ENCODE measurements around the gene HYOU1. TPM values are rescaled to one million over a fixed set of nuclear protein-coding genes. Genes with fewer than 3 reads are reported as not detected.
A peak's percentile ranks its signal among the peaks of the same experiment; 100 is the strongest.
"Not testable (repeated sequence)": the region's sequence is repeated elsewhere in the genome, so short reads cannot be mapped to it uniquely, and the experiment has no call there.

The HYOU1 gene
- total RNA-seq, 1 experiment from 2014 or later = 106 TPM

DNA sequence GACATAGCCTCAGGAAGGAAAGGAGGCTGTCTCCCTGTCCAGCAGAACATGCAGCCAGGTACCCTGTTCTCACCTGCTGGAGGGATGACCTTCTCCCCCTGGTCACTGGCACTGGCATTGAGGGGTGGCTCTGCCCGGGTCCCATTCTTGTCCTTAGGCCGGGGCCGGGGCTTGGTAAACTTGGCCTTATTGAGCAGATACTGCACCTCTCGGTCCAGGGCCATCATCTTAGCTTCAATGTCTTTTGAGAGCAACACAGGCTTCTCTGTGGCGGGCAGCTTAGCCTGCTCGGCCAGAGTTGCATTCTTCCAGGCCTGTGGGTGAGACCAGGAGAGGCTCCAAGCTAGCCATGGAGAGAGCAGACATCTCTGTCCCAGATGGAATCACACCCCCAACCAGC, 10.5 kb downstream of the HYOU1 start:
- no peak for DNase-seq (ENCODE audit: low read depth)

DNA sequence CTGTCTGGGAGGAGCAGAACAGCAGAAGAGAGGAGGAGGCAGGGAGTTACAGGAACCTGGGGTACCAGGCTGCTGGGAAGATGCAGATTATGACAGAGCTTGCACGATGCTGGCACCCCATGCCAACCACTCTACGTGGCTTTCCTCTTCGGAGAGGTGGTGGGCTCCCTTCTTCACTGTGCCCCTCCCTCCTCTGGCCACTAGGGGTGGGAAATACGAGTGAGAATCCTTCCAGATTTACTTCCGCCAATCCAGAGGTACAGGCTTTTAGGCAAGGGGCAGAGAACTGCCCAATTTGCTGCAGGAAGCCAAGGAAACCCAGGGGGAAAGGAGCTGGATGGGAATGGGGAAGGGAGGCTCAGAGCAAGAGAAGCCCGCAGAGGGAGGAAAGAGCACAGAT, 12.3 kb downstream of the HYOU1 start:
- DNase-seq (ENCODE audit: low read depth) = no peak

DNA sequence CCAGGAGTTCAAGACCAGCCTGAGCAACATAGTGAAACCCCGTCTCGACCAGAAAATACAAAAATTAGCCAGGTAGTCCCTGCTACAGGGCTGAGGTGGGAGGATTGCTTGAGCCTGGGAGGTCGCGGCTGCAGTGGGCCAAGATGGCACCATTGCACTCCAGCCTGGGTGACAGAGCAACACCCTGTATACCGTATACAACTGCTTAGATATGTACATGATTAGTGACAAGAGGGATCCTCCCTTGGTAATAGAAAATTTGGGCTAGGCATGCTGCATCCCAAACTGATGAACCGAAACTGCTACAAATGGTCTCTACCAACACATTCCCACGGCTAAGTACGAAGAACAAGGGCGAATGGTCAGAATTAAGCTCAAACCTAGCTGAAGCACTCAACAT, 14.1 kb downstream of the HYOU1 start:
- no peak for DNase-seq (ENCODE audit: low read depth)

DNA sequence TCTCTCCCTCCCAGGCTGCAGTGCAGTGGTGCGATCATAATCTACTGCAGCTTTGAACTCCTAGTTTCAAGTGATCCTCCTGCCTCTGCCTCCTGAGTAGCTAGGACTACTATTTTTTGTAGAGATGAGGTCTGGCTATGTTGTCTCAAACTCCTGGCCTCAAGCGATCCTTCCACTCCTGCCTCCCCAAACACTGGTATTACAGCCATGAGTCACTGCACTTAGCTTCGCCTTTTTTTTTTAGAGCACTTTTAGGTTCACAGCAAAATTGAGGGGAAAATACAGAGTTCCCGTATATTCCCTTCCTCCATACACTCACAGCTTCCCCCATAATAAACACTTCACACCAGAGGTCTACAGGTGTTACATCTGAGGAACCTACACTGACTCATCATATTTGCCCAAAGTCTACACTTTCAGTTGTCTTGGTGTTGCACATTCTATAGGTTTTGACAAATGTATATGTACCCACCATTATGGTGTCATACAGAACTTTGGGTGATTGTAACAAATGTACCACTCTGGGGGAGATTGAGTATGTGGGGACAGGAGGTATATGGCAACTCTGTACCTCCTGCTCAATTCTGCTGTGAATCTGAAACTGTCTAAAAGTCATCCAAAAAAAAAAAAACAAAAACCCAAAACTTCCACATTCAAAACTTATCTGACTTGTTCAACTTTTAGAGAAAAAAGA, 15.0 kb downstream of the HYOU1 start:
- peak; percentile 43 for DNase-seq (ENCODE audit: low read depth)

DNA sequence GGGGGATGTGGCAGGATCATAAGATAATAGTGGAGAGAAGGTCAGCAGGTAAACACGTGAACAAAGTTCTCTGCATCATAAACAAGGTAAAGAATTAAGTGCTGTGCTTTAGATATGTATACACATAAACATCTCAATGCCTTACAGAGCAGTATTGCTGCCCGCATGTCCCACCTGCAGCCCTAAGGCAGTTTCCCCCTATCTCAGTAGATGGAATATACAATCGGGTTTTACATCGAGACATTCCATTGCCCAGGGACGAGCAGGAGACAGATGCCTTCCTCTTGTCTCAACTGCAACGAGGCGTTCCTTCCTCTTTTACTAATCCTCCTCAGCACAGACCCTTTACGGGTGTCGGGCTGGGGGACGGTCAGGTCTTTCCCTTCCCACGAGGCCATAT, 17.5 kb downstream of the HYOU1 start:
- DNase-seq (ENCODE audit: low read depth) = not testable (repeated sequence)

DNA sequence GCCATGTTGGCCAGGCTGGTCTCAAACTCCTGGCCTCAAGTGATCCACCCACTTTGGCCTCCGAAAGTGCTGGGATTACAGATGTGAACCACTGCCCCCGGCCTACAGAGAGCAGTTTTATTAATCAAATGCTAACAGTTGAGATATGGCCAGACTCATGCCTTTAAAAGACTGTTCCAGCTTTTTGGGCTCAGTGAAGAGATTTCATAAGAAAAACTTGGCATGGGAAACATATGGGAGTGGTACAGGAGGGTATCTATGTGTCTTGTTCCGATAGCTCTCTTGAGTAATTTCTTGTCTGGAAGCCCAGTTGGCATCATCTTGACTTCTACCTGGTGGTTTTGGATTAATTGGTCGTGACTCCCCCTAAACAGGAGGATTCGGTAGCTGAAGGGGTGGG, 18.1 kb downstream of the HYOU1 start:
- DNase-seq (ENCODE audit: low read depth) = no peak

DNA sequence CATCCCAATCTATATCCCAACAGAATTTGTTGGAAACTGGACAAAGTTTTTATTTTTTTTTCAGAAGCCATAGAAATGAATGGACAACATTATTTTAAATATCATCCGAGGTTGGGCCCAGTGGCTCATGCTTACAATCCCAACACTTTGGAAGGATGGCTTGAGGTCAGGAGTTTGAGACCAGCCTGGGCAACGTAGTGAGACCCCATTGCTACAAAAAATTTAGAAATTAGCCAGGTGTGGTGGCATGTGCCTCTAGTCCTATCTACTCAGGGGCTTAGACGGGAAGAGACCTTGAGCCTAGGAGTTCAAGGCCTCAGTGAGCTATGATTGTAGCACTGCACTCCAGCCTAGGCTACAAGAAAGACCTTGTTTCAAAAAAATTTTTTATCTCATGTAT, 22.2 kb downstream of the HYOU1 start:
- DNase-seq (ENCODE audit: low read depth) = no peak

DNA sequence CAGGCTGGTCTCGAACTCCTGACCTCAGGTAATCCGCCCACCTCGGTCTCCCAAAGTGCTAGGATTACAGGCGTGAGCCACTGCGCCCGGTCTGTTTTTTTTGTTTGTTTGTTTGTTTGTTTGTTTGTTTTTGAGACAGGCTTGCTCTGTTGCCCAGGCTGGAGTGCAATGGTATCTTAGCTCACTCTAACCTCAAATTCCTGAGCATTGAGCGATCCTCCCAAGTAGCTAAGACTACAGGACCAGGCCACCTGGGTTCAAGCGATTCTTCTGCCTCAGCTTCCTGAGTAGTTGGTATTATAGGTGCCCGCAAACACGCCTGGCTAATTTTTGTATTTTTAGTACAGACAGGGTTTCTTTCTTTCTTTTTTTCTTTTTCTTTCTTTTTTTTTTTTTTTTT, 23.6 kb downstream of the HYOU1 start:
- DNase-seq (ENCODE audit: low read depth) = not testable (repeated sequence)

DNA sequence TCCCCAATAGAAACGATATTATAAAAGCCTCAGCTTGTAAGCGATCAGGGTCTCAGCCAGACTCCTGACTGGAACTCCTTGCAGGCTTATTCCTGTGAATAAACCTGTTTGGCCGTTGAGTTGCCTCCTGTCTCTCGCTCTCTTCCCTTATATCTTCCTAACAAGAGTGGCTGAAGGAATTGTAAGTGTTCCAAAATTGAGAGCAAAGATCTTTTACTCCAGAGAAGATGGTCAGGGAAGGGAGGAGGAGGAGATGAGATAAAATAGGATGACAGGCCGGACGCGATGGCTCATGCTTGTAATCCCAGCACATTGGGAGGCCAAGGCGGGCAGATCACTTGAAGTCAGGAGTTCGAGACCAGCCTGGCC, 25.1 kb downstream of the HYOU1 start:
- DNase-seq (ENCODE audit: low read depth) = no peak

DNA sequence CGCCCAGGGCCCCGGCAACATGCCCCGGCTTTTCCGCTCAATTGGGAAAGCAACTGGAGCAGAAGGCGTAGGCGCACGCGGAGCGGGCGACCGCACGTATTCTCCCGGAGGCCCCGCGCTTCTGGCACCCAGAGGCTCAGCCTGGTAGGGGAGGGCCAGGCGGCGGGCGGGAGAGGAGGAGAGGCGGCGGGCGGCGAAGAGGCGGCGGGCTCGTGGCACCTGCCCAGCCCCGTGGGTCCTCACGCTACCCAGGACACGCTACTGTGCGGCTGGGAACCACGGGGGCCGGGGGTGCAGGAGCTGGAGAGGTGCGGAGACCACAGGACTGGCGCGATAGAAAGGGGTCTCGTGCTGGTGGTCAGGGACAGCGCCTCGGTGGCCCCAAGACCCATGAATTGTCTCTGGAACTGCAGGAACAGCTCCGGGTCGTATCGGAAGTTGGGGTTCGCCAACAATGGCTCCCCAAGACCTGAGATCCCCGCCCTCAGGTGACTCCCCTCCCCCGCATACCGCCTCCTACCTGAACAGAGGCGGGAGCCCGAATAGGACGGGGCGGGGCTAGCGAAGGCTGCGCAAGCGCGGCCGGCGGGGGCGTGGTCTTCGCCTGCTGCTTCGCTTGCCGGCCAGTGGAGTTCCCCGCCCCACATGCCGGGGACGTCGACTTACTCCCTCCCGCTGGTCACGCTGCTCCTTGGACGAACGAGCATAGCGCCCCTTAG, 26.5 kb downstream of the HYOU1 start, which contains the start of gene SLC37A4:
TSS of gene SLC37A4 (minus strand) at position 549 of the 719 bp plus-strand sequence.
- DNase-seq (ENCODE audit: low read depth) = peak; percentile 95

DNA sequence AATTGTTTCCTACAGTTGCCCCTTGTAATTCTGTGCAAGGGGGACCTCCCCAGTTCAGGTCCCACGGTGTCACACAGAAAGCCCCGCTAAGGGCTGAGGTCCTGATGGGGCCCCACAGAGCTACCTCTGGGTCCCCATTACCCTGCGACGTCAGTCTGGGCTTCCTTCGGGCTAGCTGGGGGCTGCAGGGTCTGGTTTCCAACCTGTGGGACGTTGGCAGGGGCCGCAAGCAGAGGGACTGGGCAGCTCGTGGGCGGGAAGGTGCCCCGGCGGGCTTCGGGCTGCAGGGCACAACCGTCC, 27.0 kb downstream of the HYOU1 start:
- DNase-seq (ENCODE audit: low read depth) = no peak

DNA sequence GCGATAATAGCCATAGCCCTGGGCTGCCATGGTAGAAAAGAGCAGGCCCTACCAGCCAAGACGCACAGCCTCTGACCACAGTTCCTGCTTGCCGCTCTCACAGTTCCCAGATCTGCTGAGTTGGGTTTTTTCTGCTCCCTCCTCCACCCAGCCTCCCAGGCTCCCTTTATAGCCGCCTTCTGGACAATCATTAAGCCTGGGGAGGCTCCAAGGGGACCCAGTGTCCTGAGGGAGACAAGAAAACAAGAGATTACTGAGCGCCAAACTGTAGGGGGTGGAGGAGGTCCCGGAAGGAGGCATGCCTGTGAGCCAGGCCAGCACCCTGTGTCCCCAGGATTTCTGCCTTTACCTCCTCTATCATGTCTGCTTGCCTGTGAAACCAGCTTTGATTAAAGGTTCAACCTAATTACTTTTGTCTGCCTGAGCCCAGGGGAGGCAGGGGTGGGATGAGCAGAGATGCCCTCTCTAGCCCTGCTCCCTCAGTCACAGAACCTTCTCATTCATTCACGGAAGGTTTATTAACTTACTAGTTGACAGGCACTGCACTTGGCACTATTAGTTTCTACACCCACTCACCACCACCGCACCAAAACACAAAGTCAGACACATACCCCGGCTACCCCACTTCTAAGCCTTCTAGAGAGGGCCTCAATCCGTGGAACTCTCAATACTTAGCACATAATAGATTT, 27.5 kb downstream of the HYOU1 start:
- peak; percentile 8 for DNase-seq (ENCODE audit: low read depth)

DNA sequence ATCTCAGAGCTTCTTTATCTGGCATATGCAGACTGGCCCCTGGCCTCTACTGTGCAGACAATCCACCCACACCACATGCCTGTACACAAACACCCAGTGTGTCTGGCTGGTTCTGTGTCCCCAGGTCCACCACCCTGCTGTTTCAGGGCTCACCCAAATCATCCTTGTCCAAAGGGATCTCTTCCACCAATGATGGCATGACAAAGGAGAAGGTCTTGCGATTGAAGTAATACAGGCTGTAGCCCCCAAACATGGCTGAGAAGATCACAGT, 28.0 kb downstream of the HYOU1 start:
- DNase-seq (ENCODE audit: low read depth) = no peak

DNA sequence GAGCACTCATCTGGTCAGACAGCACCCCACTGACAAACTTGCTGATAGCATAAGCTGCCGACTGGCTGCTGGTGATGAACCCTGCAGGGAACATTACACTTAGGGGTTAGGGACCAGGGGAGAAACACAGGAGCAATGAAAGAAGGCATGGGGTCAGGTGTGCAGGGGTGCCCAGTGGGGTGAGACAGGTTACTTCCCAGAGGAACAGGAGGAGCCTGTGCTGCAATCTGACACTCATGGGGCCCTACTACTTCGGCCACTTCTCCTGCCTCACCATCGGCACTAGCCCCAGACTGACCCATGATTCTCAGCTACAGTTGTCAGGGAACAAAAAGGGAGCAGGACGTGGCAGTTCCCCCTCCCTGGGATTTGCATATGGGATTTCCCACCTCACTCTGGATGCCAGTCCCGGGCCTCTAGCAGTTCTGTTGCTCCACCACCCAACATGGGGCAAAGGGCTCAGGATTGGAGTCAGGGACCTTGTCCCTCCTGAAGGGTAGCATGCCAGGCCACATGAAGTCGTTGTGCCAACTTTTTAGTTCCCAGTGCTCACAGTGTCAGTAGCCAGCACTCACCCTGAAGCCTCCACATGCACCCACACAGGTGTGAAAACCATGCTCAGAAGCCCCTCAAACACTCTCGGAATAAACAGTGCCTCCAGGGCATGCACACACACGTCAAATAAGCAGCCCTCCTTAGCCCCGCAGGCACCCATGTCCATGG, 28.5 kb downstream of the HYOU1 start:
- no peak for DNase-seq (ENCODE audit: low read depth)

DNA sequence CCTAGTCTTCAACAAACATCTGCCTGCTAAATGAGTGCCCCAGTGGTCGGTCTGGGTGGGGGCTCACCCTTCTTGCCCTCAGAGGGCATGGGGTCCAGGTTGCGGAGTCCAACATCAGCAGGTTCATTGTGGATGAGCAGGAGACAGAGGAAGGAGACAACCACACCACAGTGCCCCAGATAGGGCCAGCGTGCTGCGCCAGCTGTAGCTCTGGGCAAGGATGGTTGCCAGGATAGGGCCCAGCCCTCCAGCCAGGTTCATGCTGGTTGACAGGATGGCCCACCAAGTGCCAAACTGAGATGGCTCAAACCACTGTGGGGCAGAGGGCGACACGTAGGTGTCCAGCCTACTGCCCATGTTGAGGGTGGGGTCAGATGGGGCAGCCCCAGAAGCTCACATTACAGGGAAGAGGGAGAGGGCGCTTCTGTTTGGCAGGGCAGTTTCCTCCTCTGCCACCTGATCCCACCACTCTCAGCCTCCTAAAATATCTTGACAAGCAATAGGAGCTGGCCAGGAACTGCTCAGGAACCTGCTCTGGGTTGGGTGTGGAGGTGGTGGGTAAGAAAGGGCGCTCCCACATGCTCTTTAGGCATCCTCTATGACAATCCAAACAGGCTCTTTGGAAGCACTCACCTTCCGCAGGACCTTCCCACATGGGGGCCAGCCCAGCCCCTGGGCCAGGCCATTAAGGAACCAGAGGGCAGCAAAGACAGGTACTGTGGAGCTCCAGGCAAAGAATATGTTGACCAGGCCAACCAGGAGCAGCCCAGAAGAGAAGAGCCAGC, 29.3 kb downstream of the HYOU1 start:
- DNase-seq (ENCODE audit: low read depth) = no peak

DNA sequence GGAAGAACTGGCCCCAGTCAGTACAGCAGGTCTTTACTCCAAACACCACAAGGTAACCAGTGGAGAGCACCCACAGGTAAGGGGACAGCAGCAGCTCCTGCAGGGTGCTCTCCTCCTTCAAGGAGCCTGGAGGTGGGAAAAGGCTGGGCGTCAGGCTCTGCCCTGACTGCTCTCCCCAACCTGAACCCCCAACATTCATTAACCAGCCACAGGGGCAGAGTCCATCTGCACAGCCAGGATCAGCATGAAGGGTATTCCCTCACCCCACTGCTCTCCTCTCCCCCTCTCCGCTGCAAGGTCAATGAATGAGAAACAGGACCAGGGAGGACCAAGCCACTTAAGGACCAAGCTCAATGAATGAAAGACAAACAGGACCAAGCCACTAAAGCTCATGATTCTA, 30.0 kb downstream of the HYOU1 start:
- no peak for DNase-seq (ENCODE audit: low read depth)

DNA sequence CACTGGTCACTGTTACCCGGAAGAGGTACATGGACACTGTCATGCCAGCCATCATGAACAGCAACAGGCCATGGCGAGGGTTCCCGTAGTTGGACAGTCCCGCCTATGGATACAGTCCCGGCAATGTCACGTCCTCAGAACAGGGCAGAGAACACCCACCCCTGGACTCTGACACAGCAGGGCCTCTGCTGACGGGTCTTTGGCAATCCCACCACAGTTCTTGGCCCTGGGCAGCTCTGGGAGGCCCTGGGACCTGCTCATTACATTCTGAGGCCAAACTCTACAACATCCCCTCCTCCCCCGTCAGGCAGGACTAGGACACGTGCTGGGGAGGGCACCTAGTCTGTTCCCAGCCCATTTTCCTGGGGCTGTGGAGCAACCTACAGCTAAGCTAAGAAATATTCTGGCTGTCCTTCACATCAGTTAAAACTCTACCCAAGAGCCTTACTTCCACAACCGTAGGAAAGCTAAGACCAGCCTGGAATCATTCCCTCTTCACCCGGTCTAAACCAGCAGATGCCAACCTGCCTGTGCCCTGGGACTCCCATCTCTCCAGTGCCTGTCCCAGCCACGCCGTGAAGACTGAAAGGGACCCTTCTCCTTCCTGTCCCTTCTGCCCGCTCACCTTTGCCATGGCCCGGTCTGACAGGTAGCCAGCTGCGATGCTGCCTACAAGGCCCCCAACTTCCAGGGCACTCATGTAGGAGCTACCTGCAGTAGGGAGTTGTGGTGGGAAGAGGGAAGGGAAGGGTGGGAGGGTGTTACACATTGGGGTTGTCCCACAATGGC, 30.8 kb downstream of the HYOU1 start:
- DNase-seq (ENCODE audit: low read depth) = no peak

DNA sequence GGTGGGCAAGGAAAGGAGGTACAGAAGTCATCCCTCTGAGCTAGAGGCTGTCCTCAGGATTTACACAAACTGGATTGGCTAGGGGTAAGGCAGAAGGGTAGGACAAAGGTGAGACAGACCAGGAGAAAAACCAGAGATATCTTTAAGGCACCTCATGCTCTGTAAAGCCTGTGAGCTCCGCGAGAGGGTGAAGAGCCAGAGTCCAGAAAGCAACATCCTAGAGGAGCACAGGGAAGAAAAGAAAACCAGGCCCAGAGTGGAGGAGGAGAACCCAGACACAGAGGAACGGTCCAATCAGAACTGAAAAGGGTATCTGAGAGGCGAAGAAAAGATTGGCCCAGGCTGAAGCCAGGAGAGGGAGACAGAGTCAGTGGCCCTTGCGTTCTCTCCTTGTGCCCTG, 31.5 kb downstream of the HYOU1 start:
- DNase-seq (ENCODE audit: low read depth) = no peak

DNA sequence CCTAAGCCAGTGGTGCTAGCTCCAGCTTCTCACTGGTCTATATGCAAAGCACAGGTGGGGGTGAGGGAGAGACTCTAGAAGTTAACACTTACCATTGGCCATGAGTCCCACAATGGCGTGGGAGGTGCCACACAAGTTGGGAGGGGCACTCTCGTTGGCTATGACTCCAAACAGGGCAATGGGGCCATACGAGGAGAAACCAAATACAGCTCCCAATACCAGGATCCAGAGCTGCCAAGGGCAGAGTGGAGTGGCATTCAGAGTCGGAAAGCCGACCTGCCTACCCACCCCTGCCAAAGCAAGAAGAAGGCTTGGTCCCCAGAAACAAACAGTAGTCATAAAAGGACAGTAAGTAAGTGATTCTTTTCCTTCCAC, 31.9 kb downstream of the HYOU1 start:
- DNase-seq (ENCODE audit: low read depth) = no peak

DNA sequence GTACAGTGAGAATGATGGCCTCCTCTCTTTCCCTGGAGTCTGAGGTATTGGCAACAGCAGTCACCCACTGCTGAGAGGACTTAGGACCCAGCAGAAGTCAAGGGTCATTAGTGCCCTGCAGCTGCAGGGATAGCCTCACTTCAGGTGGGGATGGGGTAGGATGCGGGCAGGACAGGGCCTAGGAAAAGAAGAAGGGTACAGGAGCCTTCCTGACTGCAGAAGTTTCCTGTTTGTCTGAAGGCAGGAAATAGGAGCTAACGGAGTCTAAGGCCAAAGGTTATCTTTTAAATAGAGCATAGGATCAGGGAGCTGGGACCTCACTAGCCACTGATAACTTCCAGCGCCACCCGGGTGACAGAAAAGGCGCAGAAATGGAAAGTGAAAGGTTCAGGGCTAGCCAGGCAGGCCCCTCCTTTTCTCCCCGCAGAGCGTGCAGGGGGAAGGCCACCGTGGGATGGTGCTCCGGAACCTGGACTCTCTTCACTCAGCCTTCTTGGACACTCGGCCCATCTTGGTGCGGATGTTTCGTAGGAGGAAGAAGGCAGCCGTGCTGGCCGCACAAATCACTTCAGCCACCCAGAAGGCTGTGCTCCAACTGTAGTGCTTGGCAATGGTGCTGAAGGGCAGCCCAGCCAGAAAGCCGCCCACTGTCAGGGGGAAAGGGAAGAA, 32.4 kb downstream of the HYOU1 start:
- no peak for DNase-seq (ENCODE audit: low read depth)

DNA sequence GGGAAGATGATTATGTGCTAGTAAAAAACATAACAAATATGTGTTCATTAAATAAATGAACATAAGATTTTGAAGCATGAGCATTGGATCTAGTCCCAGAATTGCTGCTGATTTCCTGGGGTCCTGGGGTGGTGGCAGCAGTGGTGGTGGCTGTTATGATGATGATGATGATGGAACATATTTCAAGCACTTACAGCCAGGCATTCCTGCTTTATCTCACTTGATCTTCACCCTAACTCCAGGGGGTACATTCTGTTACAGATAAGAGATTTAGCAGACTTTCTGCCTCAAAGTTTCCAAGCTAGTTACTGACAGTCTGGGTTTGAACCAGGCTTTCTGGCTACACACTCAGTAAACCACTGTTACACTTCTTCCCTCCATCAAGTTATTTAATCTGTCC, 33.3 kb downstream of the HYOU1 start:
- no peak for DNase-seq (ENCODE audit: low read depth)

Data from RPMI7951 (cell line).